Measurements from ENCODE around the gene PEPD.

PEPD gene

GRCh38 chr19:33358408-33358807, 163.2 kb downstream of the PEPD start:
- DNase-seq (ENCODE audit: low read depth, low spot score), result no peak
- H3K4me3 ChIP-seq (ENCODE audit: low read depth, low read length), result no peak overlapping the region
- no peak for TF ChIP-seq CTCF (IDR thresholded peaks at IDR 0.05; ENCODE audit: insufficient read depth, low read length, missing control alignments)
- ChIA-PET POLR2A (no interaction called here), CTCF (interaction anchor here (1.0 to 1.3 kb wide), 2 partner anchors 9 to 57 kb away, joined by 3 read pairs; no protein-coding TSS in a partner anchor)

GRCh38 chr19:33357556-33357955, 164.0 kb downstream of the PEPD start:
- no peak for TF ChIP-seq CTCF (IDR thresholded peaks at IDR 0.05; ENCODE audit: insufficient read depth, low read length, missing control alignments)
- ChIA-PET CTCF (interaction anchor here (1.0 to 1.3 kb wide), 3 partner anchors 10 to 58 kb away, joined by 3 read pairs; no protein-coding TSS in a partner anchor), POLR2A (no interaction called here)
- DNase-seq (ENCODE audit: low read depth, low spot score), result no peak
- H3K4me3 ChIP-seq (ENCODE audit: low read depth, low read length), result no peak overlapping the region

GRCh38 chr19:33355535-33355934, 166.1 kb downstream of the PEPD start:
- no peak for DNase-seq (ENCODE audit: low read depth, low spot score)
- TF ChIP-seq CTCF (IDR thresholded peaks at IDR 0.05; ENCODE audit: insufficient read depth, low read length, missing control alignments), result no peak
- CTCF ChIA-PET, result no interaction called here
- H3K4me3 ChIP-seq (ENCODE audit: low read depth, low read length), result no peak overlapping the region
- POLR2A ChIA-PET, result interaction anchor here (0.6 kb wide), 1 partner anchor 63 kb away, joined by 3 read pairs; no protein-coding TSS in a partner anchor

GRCh38 chr19:33350538-33351309, 170.9 kb downstream of the PEPD start:
- CTCF ChIA-PET, result interaction anchor here (0.7 kb wide), 1 partner anchor 174 kb away, joined by 3 read pairs; no protein-coding TSS in a partner anchor
- no peak for TF ChIP-seq CTCF (IDR thresholded peaks at IDR 0.05; ENCODE audit: insufficient read depth, low read length, missing control alignments)
- POLR2A ChIA-PET, result no interaction called here
- H3K4me3 ChIP-seq (ENCODE audit: low read depth, low read length), result no peak overlapping the region
- DNase-seq (ENCODE audit: low read depth, low spot score), result no peak

- POLR2A ChIA-PET, result interaction anchor here (0.5 kb wide), 1 partner anchor 39 kb away, joined by 4 read pairs; no protein-coding TSS in a partner anchor
- no peak for DNase-seq (ENCODE audit: low read depth, low spot score)
- H3K4me3 ChIP-seq (ENCODE audit: low read depth, low read length), result no peak overlapping the region
- TF ChIP-seq CTCF (IDR thresholded peaks at IDR 0.05; ENCODE audit: insufficient read depth, low read length, missing control alignments), result no peak
- CTCF ChIA-PET, result no interaction called here
Measured at GRCh38 chr19:33349319-33350289, 172.0 kb downstream of the PEPD start.
